ENCODE data around the gene FRMD4A. TPM values are rescaled to one million over a fixed set of nuclear protein-coding genes. Genes with fewer than 3 reads are reported as not detected.

The FRMD4A gene
- total RNA-seq (2022; extraction: Qiagen RNA extraction): 4.0 to 5.2 TPM (median 4.3 TPM) in 5 replicates

DNA sequence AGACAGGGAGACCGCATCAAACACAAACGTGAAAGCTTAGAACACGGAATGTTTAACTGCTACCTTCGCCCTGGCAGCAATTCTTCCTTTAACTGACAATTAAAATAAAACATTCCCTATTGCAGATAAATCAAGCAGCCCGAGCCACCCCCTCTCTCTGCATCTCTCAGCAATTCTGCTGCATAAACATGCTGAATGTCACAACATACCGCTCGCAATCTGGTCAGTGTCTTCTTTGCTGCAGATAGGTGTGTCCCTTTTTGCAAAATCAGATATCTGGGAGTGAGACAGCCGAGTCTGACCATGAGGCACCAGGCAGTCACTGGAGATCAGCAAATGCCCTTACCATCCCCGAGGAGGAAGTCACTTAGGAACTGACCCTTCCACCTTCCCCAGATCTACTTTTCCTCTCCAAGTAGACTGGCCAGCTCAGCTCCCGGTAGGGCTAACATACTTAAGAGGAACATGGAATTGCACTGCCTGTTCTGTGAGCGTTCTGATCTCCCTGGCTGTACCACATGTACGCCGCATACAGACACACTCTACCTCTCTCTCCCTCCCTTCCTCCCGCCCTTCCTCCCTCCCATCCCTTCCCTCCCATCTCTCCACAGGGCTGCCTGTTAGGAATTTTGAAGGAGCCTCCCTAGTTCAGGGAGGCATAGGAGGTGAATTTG, at the start of gene FRMD4A:
Gene FRMD4A (minus strand): TSS at position 537 of the 674 bp plus-strand sequence.

